Stimulated activated CD8-positive, alpha-beta memory T cell treated with anti-CD3 and anti-CD28 coated beads, Interleukin-15, amount 100 ng/mL, for 4 hours (primary cell): Measurements from ENCODE around the gene DOCK11.

Experiments used
- DNase-seq, 2 donors: peaks; one replicate each; pipeline ENCODE4 v3.0.0-alpha.2; 2020; ENCODE audit warnings: low read depth in 2 of 2

DOCK11 gene

DNA sequence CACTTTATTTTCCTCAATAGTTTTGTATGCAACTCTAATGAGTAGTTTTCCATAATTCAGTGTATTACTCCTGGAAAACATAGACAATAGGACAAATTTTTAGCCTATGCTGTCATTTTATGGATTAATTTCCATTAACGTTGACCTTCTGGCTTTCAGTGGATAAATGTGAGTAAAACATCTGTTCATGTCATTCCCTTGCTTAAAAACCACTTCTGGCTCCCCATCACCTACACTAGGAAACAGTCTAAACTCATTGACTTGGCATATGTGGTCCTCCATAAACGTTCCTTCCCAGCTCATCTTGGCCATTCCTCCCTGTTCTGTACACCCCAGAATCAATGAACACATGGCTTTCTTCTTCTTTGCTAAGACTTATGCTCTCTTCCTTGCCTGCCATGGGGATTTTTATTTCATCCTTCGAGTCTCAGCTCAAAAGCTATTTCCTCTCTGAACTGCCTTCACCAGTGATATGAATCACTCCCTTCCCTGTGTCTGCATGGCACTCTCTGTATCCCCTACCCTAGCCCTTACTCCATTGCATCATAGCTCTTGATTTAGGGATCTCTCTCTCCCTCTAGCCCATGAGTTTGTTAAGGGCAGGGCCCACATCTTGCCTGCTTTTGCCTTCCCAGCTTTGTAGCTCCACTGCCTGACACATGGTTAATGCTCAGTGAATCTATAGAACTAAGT is 34.8 kb downstream of the DOCK11 start:
- no peak for DNase-seq

DNA sequence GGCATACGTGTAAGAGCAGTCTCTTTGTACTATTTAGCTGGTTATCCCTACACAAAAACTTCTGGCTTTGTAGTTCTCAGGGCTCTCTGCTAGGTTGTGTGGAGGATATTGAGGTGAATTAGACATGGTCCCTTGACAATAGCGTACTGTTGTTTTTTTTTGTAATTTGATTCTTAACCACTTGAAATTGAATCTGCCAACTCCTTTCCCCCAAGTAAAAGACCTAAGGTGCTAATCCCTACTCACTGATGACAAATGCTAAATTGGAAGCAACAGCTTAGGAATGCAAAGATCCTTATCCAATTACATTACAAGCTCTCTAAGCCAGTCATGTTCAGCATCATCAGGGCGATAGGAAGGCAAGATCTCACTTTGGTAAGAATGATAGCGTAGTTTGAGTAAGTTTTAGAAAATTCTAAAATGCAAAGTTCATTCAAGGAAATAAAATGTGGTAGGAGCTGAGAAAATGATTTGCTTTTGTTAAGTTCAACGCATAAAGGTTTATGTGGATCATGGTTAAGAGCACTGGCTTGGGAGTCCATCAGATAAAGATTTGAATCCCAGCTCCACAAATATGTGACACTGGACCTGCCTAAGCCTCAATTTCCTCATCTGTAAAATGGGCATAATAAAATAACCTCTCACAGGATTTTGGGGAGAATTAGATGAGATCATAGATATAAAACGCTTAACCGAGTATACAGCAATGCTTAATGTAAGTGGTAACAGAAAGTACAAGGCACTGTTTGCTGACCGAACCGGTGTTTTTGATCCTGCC is 39.3 kb downstream of the DOCK11 start:
- no peak for DNase-seq

DNA sequence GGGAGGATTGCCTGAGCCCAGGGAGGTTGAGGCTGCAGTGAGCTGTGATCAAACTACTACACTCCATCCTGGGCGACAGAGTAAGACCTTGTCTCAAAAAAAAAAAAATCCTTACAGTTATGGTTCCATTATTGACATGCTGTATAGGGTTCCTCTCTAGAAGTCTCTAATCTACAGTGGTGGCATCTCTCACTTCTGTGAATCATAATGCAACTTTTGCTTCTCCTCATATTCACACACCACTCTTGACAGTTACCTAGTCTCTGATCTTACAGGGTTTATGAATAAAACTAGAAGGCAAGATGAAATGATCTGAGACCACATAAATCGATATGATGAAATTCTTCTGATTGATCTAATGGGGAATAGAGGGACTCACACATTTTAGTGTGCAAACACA is 40.6 kb downstream of the DOCK11 start:
- no peak for DNase-seq

DNA sequence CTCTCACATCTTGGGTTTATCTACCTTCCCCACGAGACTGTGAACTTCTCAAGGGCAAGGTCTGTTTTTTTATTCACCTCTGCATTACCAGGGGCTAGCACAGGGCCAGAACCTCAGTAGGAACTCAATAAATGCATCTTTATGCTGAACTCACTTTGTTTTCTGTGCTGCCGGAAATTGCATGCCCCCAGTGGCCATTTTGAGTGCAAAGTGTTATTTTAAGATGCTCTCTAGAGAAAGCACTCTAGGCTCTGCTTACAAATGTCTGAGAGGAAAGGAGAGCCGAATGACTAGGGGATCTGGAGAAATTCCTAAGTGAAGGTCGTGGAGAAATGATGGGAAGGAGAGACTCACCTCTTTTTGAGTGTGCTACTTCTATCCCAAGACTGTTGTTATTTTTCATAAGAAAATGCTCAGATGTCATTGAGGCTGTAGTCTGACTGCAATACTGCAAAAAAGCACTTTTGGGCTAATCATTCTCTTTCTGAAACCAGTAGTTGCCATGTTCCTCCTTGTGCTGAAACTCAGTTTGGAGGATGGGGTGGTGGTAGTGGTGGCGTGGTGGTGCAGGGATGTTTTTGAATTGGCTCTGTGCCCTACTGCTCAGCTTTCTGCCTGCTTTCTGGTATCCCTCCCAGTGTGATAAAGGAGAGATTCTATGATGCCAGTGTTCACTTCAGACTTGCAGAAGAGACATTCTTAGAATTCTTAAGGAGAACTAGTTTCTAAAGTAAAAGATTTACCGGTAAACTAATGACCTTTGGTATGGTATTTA is 41.3 kb downstream of the DOCK11 start:
- peak in 1 of 2 donors; percentile 6 for DNase-seq

DNA sequence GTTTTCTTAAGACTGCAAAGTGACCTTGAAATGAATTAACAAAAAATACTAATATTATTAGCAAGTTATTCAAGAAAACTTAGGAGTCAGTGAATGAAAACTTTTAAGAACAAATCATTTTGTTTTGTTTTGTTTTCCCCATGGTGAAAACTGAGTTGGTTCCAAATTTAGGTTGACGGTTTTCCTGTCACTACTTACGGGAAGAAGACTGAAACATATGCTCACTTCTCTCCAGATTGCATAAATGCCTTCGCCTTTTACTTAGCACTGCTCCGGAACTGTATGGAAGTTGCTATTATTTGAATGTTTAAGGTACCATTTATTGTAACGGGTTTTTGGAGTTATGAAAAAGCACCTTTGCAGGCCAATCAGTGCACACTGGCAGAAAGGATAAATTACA is 42.8 kb downstream of the DOCK11 start:
- no peak for DNase-seq

DNA sequence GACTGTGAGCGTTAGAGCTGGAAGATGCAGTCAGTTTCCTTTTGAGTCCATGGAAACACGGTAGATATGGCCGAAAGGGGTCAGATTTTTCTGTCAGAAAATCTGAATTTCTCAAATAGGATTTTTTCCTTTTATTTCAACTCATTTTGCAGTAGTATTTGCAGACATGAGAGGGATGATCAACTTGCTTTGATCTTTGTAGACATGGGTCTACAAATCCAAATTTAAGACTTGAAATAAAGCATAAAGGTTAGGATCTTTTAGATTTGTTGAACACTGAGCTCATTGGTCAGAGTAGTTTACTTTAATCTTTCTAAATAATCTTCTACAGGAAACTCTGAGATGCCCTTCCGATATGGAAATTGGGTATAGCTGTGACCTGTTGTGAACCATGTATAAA is 44.7 kb downstream of the DOCK11 start:
- DNase-seq, result no peak

DNA sequence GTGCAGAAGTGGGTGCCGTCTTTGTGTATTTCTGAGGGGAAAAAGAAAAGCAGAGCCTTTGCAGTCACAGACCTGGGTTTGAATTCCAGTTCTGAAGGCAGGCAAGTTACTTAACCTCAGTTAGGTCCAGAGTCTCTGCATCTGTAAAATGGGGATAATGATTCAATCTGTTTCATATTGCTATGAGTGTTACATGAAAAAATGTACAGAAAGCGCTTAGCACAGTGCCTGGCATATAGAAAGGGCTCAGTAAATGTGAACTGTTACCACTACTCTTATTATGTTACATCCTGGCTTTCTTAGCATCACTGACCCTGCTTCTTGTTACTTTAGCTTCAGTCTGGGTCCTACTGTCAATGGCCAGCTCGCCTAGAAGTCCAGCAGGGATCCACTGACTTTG is 45.9 kb downstream of the DOCK11 start:
- no peak for DNase-seq

DNA sequence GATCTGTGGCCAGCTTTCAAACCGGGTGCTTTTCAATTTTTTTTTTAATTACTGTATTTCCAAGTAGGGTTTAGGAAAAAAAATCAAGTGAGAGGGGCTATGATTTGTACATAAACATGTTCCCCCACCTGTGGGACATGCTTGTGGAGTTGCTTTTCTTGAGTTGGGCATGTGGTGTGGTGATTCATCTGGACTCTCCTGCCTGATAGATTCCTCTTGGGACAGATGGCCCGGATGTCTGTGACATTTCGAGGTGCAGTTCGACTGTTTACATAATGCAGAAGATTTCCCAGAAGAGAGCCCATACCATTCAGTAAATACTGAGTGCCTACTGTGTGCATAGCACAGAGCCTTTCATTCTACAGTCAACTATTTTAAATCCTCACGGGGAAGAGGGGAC is 49.9 kb downstream of the DOCK11 start:
- no peak for DNase-seq

DNA sequence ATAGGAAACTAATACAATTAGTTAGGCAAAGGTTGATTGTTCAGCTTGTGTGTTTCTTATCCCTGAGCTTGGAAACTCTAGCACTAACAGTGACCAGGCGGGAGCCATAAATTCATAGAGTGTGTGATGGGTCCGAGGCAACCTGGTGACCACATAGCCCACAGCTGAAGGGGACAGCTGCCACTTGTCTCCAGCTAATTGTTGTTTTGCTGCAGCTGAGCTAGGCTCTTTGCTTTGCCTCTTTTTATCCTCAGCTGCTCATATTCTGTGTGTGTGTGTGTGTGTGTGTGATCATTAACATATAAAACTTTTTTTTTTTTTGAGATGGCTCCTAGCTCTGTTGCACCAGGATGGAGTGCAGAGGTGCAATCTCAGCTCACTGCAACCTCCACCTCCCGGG is 53.2 kb downstream of the DOCK11 start:
- no peak for DNase-seq

DNA sequence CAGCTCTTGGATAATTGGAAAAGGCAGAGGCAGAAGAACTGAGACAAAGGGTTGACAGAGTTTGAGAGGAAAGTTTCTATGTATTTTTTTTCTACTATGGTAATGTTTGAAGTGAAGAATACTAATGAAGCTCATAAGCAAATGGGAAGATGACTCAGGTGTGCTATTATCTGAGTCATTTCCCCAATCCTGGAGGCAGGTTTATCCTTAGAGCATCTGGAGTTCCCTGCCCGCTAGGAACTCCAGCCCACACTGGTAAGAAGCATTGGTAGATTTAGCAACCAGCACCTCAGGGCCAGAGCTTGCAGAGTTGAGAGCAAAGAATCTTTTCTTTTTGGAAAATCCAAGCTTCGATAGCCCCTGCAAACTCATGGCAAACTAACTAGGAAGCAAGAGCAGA is 55.2 kb downstream of the DOCK11 start:
- no peak for DNase-seq

DNA sequence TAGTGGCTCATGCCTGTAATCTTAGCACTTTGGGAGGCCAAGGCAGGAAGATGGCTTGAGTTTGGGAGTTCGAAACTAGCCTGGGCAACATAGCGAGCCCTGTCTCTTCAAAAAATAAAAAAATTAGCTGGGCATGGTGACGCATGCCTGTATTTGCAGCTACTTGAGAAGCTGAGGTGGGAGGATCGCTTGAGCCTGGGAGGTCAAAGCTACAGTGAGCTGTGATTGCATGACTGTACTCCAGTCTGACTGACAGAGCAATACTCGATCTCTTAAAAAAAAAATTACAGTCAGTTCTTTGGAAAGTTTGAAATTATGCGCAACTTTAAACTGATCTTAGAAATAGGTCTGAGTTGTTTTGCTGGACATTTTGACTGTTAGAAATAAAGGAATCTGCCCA is 55.8 kb downstream of the DOCK11 start:
- no peak for DNase-seq

DNA sequence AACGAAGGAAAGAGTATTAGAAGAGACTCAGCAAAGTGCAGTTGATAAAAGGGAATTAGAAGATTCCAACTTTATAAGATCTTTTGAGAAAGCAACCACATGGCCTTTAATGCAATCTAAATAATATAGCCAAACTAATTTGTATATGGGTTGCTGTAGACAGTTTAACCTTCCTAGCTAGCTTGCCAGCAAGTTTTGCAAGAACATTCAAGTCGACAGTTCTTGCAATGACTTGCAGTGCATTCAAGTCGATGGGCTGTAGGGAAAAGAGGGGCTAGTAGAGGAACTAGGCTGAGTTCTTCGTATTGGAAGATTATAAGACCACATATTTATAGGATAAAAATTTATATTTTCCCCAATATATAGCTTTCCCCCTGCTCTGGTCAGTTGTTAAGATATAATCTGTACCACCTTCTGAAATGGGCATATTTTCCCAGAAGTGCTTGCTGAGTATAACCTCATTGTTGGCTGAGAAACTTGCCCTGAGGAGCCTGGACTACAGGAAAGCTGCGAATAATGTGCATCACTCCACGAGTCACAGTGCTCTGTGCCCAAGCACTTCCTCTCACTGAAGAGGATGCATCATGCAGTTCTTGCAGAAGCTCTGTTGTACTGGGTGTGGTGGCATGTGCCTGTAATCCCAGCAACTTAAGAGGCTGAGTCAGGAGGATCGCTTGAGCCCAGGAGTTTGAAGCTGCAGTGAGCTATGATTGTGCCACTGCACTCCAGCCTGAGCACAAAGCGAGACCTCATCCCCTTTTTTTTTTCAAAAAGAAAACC is 56.7 kb downstream of the DOCK11 start:
- DNase-seq, result no peak

DNA sequence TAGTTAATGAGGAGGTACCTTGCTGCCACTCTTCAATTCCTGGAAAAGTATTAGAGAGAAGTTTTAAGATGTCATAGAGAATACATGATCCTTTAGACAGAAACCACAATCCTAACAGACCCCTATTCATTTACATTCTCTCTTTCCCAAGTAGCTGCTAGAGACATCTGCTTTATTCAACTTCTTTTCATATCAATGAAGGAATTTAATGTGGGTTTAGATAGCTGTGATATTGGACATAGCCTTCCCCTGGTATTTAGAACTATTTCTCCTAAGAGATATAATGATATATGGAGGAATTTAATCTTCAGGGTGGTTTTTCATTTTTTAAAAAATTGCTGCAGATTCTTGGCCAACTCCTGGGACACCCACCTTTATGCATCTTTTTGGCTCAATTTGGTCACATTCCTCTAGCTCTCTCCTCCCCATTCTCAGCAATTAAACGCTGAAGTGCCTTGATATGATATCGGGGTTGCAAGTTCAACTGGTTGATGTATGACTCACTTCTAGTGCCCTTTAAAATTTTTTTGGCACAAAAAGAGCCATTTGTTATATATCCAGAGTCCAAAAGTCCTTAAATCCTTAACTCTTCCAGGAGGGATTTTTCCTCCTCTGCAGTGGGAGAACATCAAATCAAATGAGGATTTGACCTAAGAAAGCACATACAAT is 57.6 kb downstream of the DOCK11 start:
- DNase-seq, result no peak

DNA sequence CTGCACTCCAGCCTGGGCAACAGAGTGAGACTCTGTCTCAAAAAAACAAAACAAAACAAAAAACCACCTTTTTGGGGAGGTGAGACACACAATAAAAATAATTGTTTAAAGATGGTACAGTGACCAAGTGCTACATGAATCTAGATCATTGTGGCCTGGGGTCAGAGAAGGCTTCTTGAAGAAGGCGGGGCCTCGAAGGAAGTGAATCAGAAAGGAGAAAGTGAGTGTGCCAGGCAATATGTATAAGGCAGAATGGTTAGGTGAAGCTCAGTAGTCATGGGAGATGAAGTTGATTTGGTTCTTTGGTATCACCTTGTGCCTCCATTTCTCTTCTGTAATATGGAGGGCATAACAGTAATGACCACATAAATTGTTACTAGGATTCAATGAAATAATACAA is 58.9 kb downstream of the DOCK11 start:
- no peak for DNase-seq

DNA sequence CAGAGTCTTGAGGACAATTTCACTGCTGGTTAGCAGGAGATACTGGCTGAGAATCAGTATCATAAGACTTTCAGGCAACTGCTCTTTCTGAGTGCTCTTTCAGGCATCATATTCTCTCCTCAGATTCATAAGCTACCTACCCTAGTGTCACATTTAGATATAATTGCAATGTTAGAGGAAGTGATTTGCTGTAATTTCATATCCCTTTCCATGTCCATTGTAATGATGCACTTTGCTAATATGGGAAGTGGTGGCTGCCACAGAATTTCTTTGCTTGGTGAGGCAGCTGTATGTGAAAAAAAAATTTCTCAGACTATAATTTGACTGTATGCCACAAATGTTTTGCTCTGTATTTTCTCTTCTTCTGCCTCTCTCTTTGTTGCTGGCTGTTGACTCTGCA is 63.3 kb downstream of the DOCK11 start:
- DNase-seq, result no peak

DNA sequence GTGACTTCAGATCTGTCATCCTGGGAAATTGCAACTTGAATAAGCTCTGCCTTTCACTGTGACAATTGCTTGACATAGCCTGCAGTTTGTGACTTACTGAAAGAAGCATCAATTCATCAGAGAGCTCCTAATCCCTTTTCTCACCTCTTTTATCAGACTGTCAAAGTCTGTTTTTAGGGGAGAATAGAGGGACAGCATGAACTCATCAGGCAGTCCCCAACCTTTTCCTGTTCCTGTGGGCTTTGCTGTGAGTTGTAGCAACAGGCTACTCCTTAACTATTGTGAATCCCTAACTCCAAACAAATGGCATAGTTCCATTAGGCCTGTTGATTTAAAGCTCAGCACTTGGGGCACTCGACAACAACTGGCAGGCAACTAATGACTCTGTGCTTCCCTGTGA is 64.9 kb downstream of the DOCK11 start:
- DNase-seq, result no peak

DNA sequence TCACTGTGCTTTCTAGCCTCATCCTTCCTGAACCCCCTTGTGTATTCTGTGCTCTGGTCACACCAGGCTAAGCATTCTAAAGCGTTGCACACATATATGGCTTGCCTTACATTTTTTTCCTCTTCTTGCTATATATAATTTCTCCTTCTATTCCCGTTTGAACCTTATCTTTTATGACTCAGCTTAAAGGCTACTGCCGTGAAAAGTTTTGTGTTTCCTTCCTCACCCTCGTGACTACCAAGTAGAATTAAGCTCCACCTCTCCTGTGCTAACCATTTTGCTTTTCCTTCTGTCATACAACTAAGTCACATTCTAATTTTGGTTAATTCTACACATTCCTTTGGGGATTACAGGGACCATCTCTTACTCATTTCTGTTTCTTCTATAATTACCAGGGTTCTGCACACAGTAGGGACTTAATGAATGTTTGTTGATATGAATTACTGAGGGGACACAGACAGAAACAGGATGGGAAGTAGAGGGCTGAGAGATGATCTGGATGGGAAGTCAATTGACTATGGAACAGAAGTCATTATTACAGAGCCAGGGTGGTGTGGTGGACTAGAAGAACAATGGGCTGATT is 67.1 kb downstream of the DOCK11 start:
- DNase-seq, result no peak

DNA sequence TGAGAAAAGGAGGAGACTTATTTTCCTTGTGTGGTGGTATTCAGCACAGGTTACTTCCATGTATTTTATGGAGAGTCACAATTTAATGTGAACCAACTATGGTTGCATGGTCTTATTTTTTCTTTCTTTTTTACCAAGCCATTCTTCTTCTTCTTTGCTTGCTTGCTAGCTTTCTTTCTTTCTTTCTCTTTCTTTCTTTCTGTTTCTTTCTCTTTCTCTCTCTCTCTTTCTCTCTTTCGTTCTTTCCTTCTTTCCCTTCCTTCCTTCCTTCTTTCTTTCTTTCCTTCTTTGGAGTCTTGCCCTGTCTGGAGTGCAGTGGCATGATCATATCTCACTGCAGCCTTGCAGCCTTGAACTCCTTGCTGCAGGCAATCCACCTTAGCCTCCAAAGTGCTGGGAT is 68.9 kb downstream of the DOCK11 start:
- no peak for DNase-seq

DNA sequence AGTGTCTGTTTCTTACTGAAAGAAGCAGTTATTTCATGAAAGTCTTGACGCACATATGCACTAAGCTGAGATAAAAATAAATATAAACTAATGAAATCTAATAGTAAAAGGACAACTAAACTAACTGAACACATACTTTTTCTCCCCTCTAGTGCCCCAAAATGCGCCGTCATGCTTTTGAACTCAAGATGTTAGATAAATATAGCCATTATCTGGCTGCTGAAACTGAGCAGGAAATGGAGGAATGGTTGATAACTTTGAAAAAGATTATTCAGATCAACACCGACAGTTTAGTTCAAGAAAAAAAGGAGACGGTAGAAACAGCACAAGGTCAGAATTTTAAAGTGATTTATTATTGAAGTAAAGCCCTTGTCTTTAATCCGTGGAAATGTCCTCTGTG is 70.2 kb downstream of the DOCK11 start:
- DNase-seq, result no peak

DNA sequence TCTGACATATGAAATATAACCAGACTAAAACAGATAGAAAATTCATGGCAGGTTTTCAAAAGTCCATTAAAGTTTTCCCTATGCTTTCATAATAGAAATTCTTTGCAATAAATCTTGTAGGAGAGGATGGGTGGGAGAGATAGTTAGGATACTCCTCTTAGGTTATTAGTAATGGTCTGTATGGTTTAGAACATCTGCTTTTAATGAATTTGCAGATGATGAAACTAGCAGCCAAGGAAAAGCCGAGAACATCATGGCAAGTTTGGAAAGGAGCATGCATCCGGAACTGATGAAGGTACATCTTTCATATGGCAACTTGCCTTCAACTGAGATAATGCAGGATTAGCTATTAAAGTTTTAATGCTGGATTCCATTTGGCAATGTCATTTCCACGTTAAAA is 70.7 kb downstream of the DOCK11 start:
- DNase-seq, result no peak

DNA sequence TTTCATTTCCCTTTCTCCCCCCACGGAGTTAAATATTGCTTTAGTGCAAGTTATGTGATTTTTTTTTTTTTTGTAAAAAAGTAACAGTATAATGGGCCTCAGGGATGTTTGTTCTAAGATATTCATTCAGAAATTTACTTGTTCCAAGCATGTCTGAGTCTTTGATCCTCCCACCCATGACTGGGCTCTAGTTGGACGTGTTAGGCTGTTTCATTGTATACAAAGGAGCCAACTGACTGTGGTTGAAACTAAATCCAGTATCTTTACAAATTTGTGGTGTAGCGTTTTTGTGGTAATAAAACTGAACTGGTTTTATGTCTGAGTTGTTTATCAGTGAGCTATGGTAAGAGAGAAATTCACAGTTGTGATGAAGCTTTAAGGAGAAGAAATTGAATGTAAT is 74.1 kb downstream of the DOCK11 start:
- no peak for DNase-seq
